PC-9 (cell line): ENCODE measurements around the gene TTC28. TPM values are rescaled to one million over a fixed set of nuclear protein-coding genes. Genes with fewer than 3 reads are reported as not detected.

Experiments used
- BruUV-seq: library from RNA; stranded (reverse); fragments of 400-500 nt; replicated peaks from 2 replicates; lab custom pipeline; 2021; lab: Mats Ljungman, UMichigan
- CTCF ChIA-PET: fragments of 300-600 bp; sonication (Branson Sonifier 250); formaldehyde crosslinking; loops from one replicate; lab custom pipeline; 2022; ENCODE audit warnings: antibody characterized with exemption; lab: Charles Lee
- POLR2A ChIA-PET: fragments of 300-600 bp; sonication (Branson Sonifier 250); formaldehyde crosslinking; loops from one replicate; lab custom pipeline; 2022; ENCODE audit warnings: antibody characterized with exemption; ENCODE audit not compliant: unreplicated experiment; lab: Charles Lee
- DNase-seq, 2 experiments: peaks; one replicate each; pipeline versions ENCODE4 v3.0.0 to v3.0.0-alpha.2; 2015 to 2022; ENCODE audit warnings: mixed read lengths in 1 of 2
- H2AFZ ChIP-seq: fragments of 200-600 bp; sonication (generic); 2 replicates; pipeline ENCODE4 v1.8.1; 2017; ENCODE audit warnings: antibody characterized with exemption
- H3F3A ChIP-seq: fragments of 200-600 bp; sonication (generic); 2 replicates; pipeline ENCODE4 v1.8.1; 2017; ENCODE audit warnings: antibody characterized with exemption, mild to moderate bottlenecking, low read depth; ENCODE audit not compliant: insufficient read depth
- H3K27ac ChIP-seq: fragments of 200-600 bp; sonication (generic); 2 replicates; pipeline ENCODE4 v1.6.1; 2016; ENCODE audit warnings: mixed run types
- H3K27me3 ChIP-seq: fragments of 200-600 bp; sonication (generic); 2 replicates; pipeline ENCODE4 v1.6.1; 2016; ENCODE audit warnings: low read depth, mixed run types; ENCODE audit not compliant: insufficient read depth
- H3K36me3 ChIP-seq: fragments of 200-600 bp; sonication (generic); 2 replicates; pipeline ENCODE4 v1.6.1; 2016; ENCODE audit warnings: low read depth, mixed run types
- H3K4me1 ChIP-seq: fragments of 200-600 bp; sonication (generic); replicated peaks from 2 replicates; pipeline ENCODE4 v1.6.1; 2016; ENCODE audit warnings: mixed run types; ENCODE audit not compliant: insufficient read depth
- H3K4me2 ChIP-seq: fragments of 200-600 bp; sonication (generic); 2 replicates; pipeline ENCODE4 v1.6.1; 2017; ENCODE audit warnings: mixed run types
- H3K4me3 ChIP-seq: fragments of 200-600 bp; sonication (generic); 2 replicates; pipeline ENCODE4 v1.6.1; 2016; ENCODE audit warnings: mixed run types
- H3K79me2 ChIP-seq: fragments of 200-600 bp; sonication (generic); 2 replicates; pipeline ENCODE4 v1.6.1; 2017; ENCODE audit warnings: low read depth, mixed run types
- H3K9me2 ChIP-seq: fragments of 200-600 bp; sonication (generic); 2 replicates; pipeline ENCODE4 v1.8.1; 2017; ENCODE audit warnings: mild to moderate bottlenecking; ENCODE audit not compliant: insufficient read depth
- H3K9me3 ChIP-seq: fragments of 200-600 bp; sonication (generic); 2 replicates; pipeline ENCODE4 v1.8.1; 2016; ENCODE audit warnings: low read depth; ENCODE audit not compliant: insufficient read depth
- H4K20me1 ChIP-seq: fragments of 200-600 bp; sonication (generic); 2 replicates; pipeline ENCODE4 v1.8.1; 2017; ENCODE audit not compliant: insufficient read depth
- CTCF ChIP-seq: fragments of 200-600 bp; sonication (generic); conservative IDR thresholded peaks from 2 replicates; pipeline ENCODE4 v1.6.1; 2017; ENCODE audit warnings: mixed run types, antibody characterized with exemption, mild to moderate bottlenecking, moderate library complexity
- EZH2 ChIP-seq: fragments of 200-600 bp; sonication (generic); IDR thresholded peaks from 2 replicates; pipeline ENCODE4 v1.8.0; 2017; ENCODE audit warnings: antibody characterized with exemption, low read depth
- intact Hi-C: fragments of 100-400 bp; cut with micrococcal nuclease; formaldehyde crosslinking; loops from one replicate; pipeline ENCODE4 v1.10.0; 2022; ENCODE audit not compliant: unreplicated experiment
- total RNA-seq: library from RNA; stranded (reverse); gene quantifications from 2 replicates; pipeline ENCODE4 v1.2.3, GENCODE V29; 2021

The TTC28 gene
- total RNA-seq, 1 experiment from 2014 or later, result 6.7 TPM

GRCh38 chr22:28016781-28017557 is 662.7 kb downstream of the TTC28 start:
- Histone ChIP-seq H3F3A (peaks cover 16% of the 10 kb centered on the region), H3K36me3 (no peaks in the 10 kb centered on the region), H3K9me2 (no peaks in the 10 kb centered on the region), H3K9me3 (no peaks in the 10 kb centered on the region), H3K27me3 (no peaks in the 10 kb centered on the region), H3K27ac (no peak overlapping the region), H4K20me1 (no peaks in the 10 kb centered on the region), H2AFZ (no peak overlapping the region), H3K4me1 (peaks cover 20% of the 10 kb centered on the region), H3K4me3 (no peak overlapping the region), H3K79me2 (no peaks in the 10 kb centered on the region), H3K4me2 (no peak overlapping the region)
- CTCF ChIA-PET, result no interaction called here
- no peak for DNase-seq
- BruUV-seq, result no TSS peak
- intact Hi-C loops, result no loop called here
- POLR2A ChIA-PET, result no interaction called here
- TF ChIP-seq CTCF (no peak), EZH2 (no peak)

GRCh38 chr22:28015676-28016601 is 663.7 kb downstream of the TTC28 start:
- intact Hi-C loops, result no loop called here
- no peak overlapping the region for H3K4me2 ChIP-seq
- H3K27ac ChIP-seq, result no peak overlapping the region
- H4K20me1 ChIP-seq, result no peaks in the 10 kb centered on the region
- H3K27me3 ChIP-seq, result no peaks in the 10 kb centered on the region
- POLR2A ChIA-PET, result no interaction called here
- no peak overlapping the region for H2AFZ ChIP-seq
- CTCF ChIA-PET, result interaction anchor here (0.6 to 0.7 kb wide), 2 partner anchors 129 to 841 kb away, joined by 4 to 10 read pairs; no protein-coding TSS in a partner anchor
- no peaks in the 10 kb centered on the region for H3K79me2 ChIP-seq
- H3K9me3 ChIP-seq, result no peaks in the 10 kb centered on the region
- TF ChIP-seq EZH2 (no peak), CTCF (no peak)
- H3K9me2 ChIP-seq, result no peaks in the 10 kb centered on the region
- H3K4me1 ChIP-seq, result peaks cover 20% of the 10 kb centered on the region
- H3K4me3 ChIP-seq, result no peak overlapping the region
- DNase-seq, result no peak
- BruUV-seq, result no TSS peak
- H3F3A ChIP-seq, result peaks cover 16% of the 10 kb centered on the region
- H3K36me3 ChIP-seq, result no peaks in the 10 kb centered on the region

GRCh38 chr22:28015046-28015425 is 664.6 kb downstream of the TTC28 start:
- no TSS peak for BruUV-seq
- no peak for DNase-seq
- no peaks in the 10 kb centered on the region for H4K20me1 ChIP-seq
- H3K79me2 ChIP-seq, result no peaks in the 10 kb centered on the region
- ChIA-PET CTCF (interaction anchor here (0.6 to 0.7 kb wide), 2 partner anchors 128 to 842 kb away, joined by 4 to 10 read pairs; no protein-coding TSS in a partner anchor), POLR2A (no interaction called here)
- peaks cover 16% of the 10 kb centered on the region for H3F3A ChIP-seq
- peaks cover 20% of the 10 kb centered on the region for H3K4me1 ChIP-seq
- no peaks in the 10 kb centered on the region for H3K36me3 ChIP-seq
- H3K9me3 ChIP-seq, result no peaks in the 10 kb centered on the region
- no peak overlapping the region for H3K4me2 ChIP-seq
- intact Hi-C loops, result no loop called here
- no peak overlapping the region for H3K27ac ChIP-seq
- H3K9me2 ChIP-seq, result no peaks in the 10 kb centered on the region
- no peak overlapping the region for H2AFZ ChIP-seq
- no peak for TF ChIP-seq CTCF
- TF ChIP-seq EZH2, result no peak
- no peak overlapping the region for H3K4me3 ChIP-seq
- no peaks in the 10 kb centered on the region for H3K27me3 ChIP-seq
